Testis (tissue), 3 donors: ENCODE data around the gene TNFRSF6B. TPM values are rescaled to one million over a fixed set of nuclear protein-coding genes. Genes with fewer than 3 reads are reported as not detected.

Source experiments
- DNase-seq: peaks from one replicate; pipeline ENCODE4 v3.0.0-alpha.2; 2019
- H3K27ac ChIP-seq, 2 donors: fragments of 200-600 bp; sonication (generic); one replicate each; pipeline ENCODE4 v1.5.1; 2019
- H3K27me3 ChIP-seq: fragments of 200-600 bp; sonication (generic); one replicate; pipeline ENCODE4 v1.5.1; 2019
- H3K36me3 ChIP-seq: fragments of 200-600 bp; sonication (generic); one replicate; pipeline ENCODE4 v1.5.1; 2017; ENCODE audit warnings: low read depth; ENCODE audit errors: missing control alignments
- H3K4me1 ChIP-seq: fragments of 200-600 bp; sonication (generic); one replicate; pipeline ENCODE4 v1.5.1; 2019
- H3K4me3 ChIP-seq, 2 donors: fragments of 200-600 bp; sonication (generic); one replicate each; pipeline ENCODE4 v1.5.1; 2017 to 2019
- H3K9me3 ChIP-seq: fragments of 200-600 bp; sonication (generic); one replicate; pipeline ENCODE4 v1.5.1; 2017
- CTCF ChIP-seq, 3 experiments: fragments of 450-650 bp in 2 of 3; fragments of 200-600 bp in 1 of 3; sonication (generic) in 1 of 3; IDR thresholded peaks; one replicate each; pipeline ENCODE4 v1.5.1; 2016 to 2019; ENCODE audit warnings: antibody characterized with exemption in 3 of 3, mild to moderate bottlenecking in 2 of 3, moderate library complexity in 1 of 3
- POLR2A ChIP-seq: fragments of 450-650 bp; IDR thresholded peaks from one replicate; pipeline ENCODE4 v1.6.1; 2017; ENCODE audit warnings: antibody characterized with exemption, mild to moderate bottlenecking, moderate library complexity
- WGBS, 2 donors: methylation state at CpG; one replicate each; pipeline ENCODE4 v1.1.5; 2018; 5-methylcytosine and 5-hydroxymethylcytosine counted together
- intact Hi-C: fragments of 100-400 bp; cut with DNase I; formaldehyde crosslinking; loops from one replicate; pipeline ENCODE4 v1.15.1; 2023; ENCODE audit warnings: low total_unique reads
- polyA plus RNA-seq: library from polyadenylated mRNA; stranded (reverse); fragments of 350-450 nt; fragmentation: Illumina TruSeq; extraction: RNeasy Lipid Tissue Mini Kit (QIAGEN cat#74804); gene quantifications from one replicate; pipeline ENCODE4 v1.2.3, GENCODE V29; 2014; ENCODE audit warnings: low read depth, low replicate concordance; ENCODE audit not compliant: insufficient read depth
- total RNA-seq, 2 donors: library from RNA; depleted of rRNA; stranded (reverse); fragments of >200 nt; gene quantifications; one replicate each; pipeline ENCODE4 v1.2.3, GENCODE V29; 2016

TNFRSF6B gene
- total and polyA plus RNA-seq, 3 donors from 2014 or later: 3.0 to 30.5 (median 26.2) TPM

GRCh38 chr20:63694584-63695423 lies 1.6 kb upstream of the TNFRSF6B start:
- Histone ChIP-seq H3K27ac (no peak overlapping the region), H3K27me3 (no peaks in the 10 kb centered on the region), H3K4me1 (peaks cover 9% of the 10 kb centered on the region), H3K36me3 (no peaks in the 10 kb centered on the region), H3K4me3 (no peak overlapping the region), H3K9me3 (no peaks in the 10 kb centered on the region)
- DNase-seq: no peak
- 95 to 100% methylated on average over 2 to 37 of the region's 37 CpGs for WGBS, 2 donors
- intact Hi-C loops: no loop called here
- TF ChIP-seq POLR2A: no peak
- no peak for TF ChIP-seq CTCF (IDR thresholded peaks at IDR 0.05)

- WGBS, 2 donors: 76 to 80% methylated on average over 10 to 24 of the region's 25 CpGs
- no peaks in the 10 kb centered on the region for H3K27me3 ChIP-seq
- peaks cover 16% of the 10 kb centered on the region for H3K4me1 ChIP-seq
- H3K9me3 ChIP-seq: no peaks in the 10 kb centered on the region
- no peaks in the 10 kb centered on the region for H3K36me3 ChIP-seq
- no peak for DNase-seq
- no peak overlapping the region for H3K4me3 ChIP-seq
- TF ChIP-seq POLR2A (no peak), CTCF (IDR thresholded peaks at IDR 0.05) (no peak)
- no peak overlapping the region for H3K27ac ChIP-seq
- intact Hi-C loops: no loop called here
These were observed 787 bp upstream of the TNFRSF6B start for GRCh38 chr20:63695424-63696305.

GRCh38 chr20:63696306-63696627 lies 185 bp upstream of the TNFRSF6B start:
- Histone ChIP-seq H3K4me1 (peaks cover 19% of the 10 kb centered on the region), H3K9me3 (no peaks in the 10 kb centered on the region), H3K4me3 (no peak overlapping the region), H3K36me3 (no peaks in the 10 kb centered on the region), H3K27ac (no peak overlapping the region), H3K27me3 (no peaks in the 10 kb centered on the region)
- no peak for TF ChIP-seq CTCF (IDR thresholded peaks at IDR 0.05)
- no peak for TF ChIP-seq POLR2A
- DNase-seq: no peak
- 59% methylated on average over 6 of the region's 6 CpGs; no CpG with 5 or more reads in 1 of the 2 donors for WGBS, 2 donors
- intact Hi-C loops: no loop called here

- peaks cover 19% of the 10 kb centered on the region for H3K4me1 ChIP-seq
- H3K9me3 ChIP-seq: no peaks in the 10 kb centered on the region
- no peaks in the 10 kb centered on the region for H3K36me3 ChIP-seq
- no peak overlapping the region for H3K4me3 ChIP-seq
- no peak for TF ChIP-seq POLR2A
- no peak for TF ChIP-seq CTCF (IDR thresholded peaks at IDR 0.05)
- intact Hi-C loops: no loop called here
- DNase-seq: no peak
- 61 to 78% methylated on average over 4 to 7 of the region's 7 CpGs for WGBS, 2 donors
- H3K27ac ChIP-seq: no peak overlapping the region
- H3K27me3 ChIP-seq: no peaks in the 10 kb centered on the region
These were observed 960 bp downstream of the TNFRSF6B start for GRCh38 chr20:63697357-63697867.
